DND-41 (cell line): ENCODE results near the gene CLTA.

ENCODE experiments used
- ATAC-seq: fragments of 200-7000 bp; cut with Tn5 transposase; 3 replicates; pipeline ENCODE4 v1.9.1; 2021; ENCODE audit warnings: low read depth; ENCODE audit not compliant: insufficient read depth
- DNase-seq: peaks from one replicate; pipeline ENCODE4 v3.0.0-alpha.2; 2020
- H2AFZ ChIP-seq: 2 replicates; pipeline ENCODE4 v1.6.0; 2012; ENCODE audit warnings: low read depth, low read length
- H3K27ac ChIP-seq: 2 replicates; pipeline ENCODE4 v1.5.1; 2012; ENCODE audit warnings: low read length, inconsistent platforms
- H3K27me3 ChIP-seq: fragments of 200-600 bp; sonication (generic); 2 replicates; pipeline ENCODE4 v1.6.0; 2012; ENCODE audit warnings: low read length, mild to moderate bottlenecking, inconsistent platforms; ENCODE audit not compliant: insufficient read depth, poor library complexity
- H3K36me3 ChIP-seq: 2 replicates; pipeline ENCODE4 v1.5.1; 2012; ENCODE audit warnings: low read length, inconsistent platforms; ENCODE audit not compliant: insufficient read depth
- H3K4me1 ChIP-seq: 2 replicates; pipeline ENCODE4 v1.5.1; 2012; ENCODE audit warnings: mild to moderate bottlenecking, low read length; ENCODE audit not compliant: insufficient read depth
- H3K4me2 ChIP-seq: 2 replicates; pipeline ENCODE4 v1.6.0; 2012; ENCODE audit warnings: mild to moderate bottlenecking, moderate library complexity, low read length, inconsistent platforms; ENCODE audit not compliant: insufficient read depth
- H3K4me3 ChIP-seq, 2 experiments: fragments of 200-600 bp in 1 of 2; shearing (Covaris generic) in 1 of 2; 2 replicates each; pipeline ENCODE4 v1.5.1; 2012 to 2016; ENCODE audit warnings: inconsistent platforms in 2 of 2, low read length in 2 of 2, mild to moderate bottlenecking in 2 of 2, low read depth in 1 of 2, moderate library complexity in 1 of 2
- H3K79me2 ChIP-seq: 2 replicates; pipeline ENCODE4 v1.6.0; 2012; ENCODE audit warnings: low read length, inconsistent platforms; ENCODE audit not compliant: insufficient read depth
- H3K9ac ChIP-seq: 2 replicates; pipeline ENCODE4 v1.6.0; 2012; ENCODE audit warnings: low read depth, mild to moderate bottlenecking, inconsistent platforms, low read length, moderate library complexity
- H3K9me3 ChIP-seq: 2 replicates; pipeline ENCODE4 v1.5.1; 2012; ENCODE audit warnings: low read length, moderate library complexity, mild to moderate bottlenecking, inconsistent platforms; ENCODE audit not compliant: insufficient read depth, severe bottlenecking
- H4K20me1 ChIP-seq: 2 replicates; pipeline ENCODE4 v1.6.0; 2012; ENCODE audit warnings: low read length; ENCODE audit not compliant: insufficient read depth
- EZH2 ChIP-seq: IDR thresholded peaks from 3 replicates; pipeline ENCODE4 v1.6.1; 2012; ENCODE audit warnings: borderline replicate concordance, low read depth, mild to moderate bottlenecking, moderate library complexity, low read length, inconsistent platforms; ENCODE audit not compliant: severe bottlenecking
- TF ChIP-seq, protein P1 (sequence below): IDR thresholded peaks from 2 replicates; pipeline ENCODE4 v1.5.1; 2012; ENCODE audit warnings: borderline replicate concordance, low read length, moderate library complexity, mild to moderate bottlenecking; ENCODE audit not compliant: poor library complexity, severe bottlenecking; ENCODE audit errors: extremely low read depth

The CLTA gene

DNA sequence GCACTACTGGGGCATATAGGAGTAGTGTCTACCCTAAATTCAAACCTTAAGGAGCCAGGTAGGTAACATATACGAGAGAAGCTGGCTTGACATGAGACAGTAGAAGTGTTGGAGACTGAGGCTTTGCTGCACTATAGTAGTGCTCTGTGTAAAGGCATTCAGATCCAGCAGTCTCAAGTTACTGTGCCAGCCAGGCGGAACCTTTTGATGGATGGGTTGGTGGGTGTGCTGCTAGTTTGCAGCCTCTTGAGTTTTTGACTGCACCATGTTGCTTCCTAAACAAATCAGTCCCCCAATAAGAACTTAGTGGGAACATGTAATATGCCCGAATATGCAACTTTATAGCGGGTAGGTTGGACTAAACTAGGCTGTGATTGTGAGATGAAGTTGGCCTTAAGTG, 1.5 kb downstream of the CLTA start:
- Histone ChIP-seq H3K4me2 (peak overlapping the region; percentile 81), H3K9ac (peak overlapping the region; percentile 92), H3K27me3 (no peaks in the 10 kb centered on the region), H3K9me3 (no peaks in the 10 kb centered on the region), H2AFZ (no peak overlapping the region), H3K4me3 (peak overlapping the region; percentile 54 to 96; a peak in 3 of 4 replicates), H3K27ac (peak overlapping the region; percentile 89), H3K36me3 (peaks cover 30% of the 10 kb centered on the region), H4K20me1 (peaks cover 41% of the 10 kb centered on the region), H3K79me2 (peaks cover 67% of the 10 kb centered on the region), H3K4me1 (peaks cover 38% of the 10 kb centered on the region)
- ATAC-seq: no peak
- TF ChIP-seq, protein P1, sequence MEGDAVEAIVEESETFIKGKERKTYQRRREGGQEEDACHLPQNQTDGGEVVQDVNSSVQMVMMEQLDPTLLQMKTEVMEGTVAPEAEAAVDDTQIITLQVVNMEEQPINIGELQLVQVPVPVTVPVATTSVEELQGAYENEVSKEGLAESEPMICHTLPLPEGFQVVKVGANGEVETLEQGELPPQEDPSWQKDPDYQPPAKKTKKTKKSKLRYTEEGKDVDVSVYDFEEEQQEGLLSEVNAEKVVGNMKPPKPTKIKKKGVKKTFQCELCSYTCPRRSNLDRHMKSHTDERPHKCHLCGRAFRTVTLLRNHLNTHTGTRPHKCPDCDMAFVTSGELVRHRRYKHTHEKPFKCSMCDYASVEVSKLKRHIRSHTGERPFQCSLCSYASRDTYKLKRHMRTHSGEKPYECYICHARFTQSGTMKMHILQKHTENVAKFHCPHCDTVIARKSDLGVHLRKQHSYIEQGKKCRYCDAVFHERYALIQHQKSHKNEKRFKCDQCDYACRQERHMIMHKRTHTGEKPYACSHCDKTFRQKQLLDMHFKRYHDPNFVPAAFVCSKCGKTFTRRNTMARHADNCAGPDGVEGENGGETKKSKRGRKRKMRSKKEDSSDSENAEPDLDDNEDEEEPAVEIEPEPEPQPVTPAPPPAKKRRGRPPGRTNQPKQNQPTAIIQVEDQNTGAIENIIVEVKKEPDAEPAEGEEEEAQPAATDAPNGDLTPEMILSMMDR: no peak
- TF ChIP-seq EZH2: no peak
- DNase-seq: no peak

DNA sequence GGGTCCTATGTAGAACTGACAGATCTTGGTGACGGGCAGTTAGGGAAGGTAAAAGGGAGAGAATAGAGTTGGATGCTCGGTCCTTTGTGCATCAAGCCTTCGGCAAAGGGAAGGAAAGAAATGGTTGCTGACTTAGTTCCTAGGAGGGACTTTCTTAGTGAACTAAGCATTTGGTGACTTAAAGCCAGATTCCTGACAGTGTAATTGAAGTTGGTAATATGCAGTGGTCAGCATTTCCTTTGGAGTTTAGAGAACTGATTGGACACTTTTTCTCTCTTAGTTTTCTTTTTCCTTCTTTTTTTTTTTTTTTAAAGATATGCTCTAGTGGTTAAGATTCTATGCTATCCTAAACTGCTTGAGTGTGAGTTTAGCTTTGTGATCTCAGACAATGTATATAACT, 2.3 kb downstream of the CLTA start:
- peaks cover 38% of the 10 kb centered on the region for H3K4me1 ChIP-seq
- no peaks in the 10 kb centered on the region for H3K9me3 ChIP-seq
- H3K27ac ChIP-seq: peak overlapping the region; percentile 89; the same call in 1 of the 2 replicates
- H3K4me2 ChIP-seq: peak overlapping the region; percentile 81
- peak overlapping the region; percentile 54 to 96; a peak in 1 of 4 replicates for H3K4me3 ChIP-seq
- no peak overlapping the region for H2AFZ ChIP-seq
- H3K9ac ChIP-seq: peak overlapping the region; percentile 92; the same call in 1 of the 2 replicates
- no peaks in the 10 kb centered on the region for H3K27me3 ChIP-seq
- peaks cover 35% of the 10 kb centered on the region for H3K36me3 ChIP-seq
- H4K20me1 ChIP-seq: peaks cover 44% of the 10 kb centered on the region
- DNase-seq (no peak), ATAC-seq (no peak)
- H3K79me2 ChIP-seq: peaks cover 71% of the 10 kb centered on the region
- TF ChIP-seq, protein P1: no peak
- TF ChIP-seq EZH2: no peak

DNA sequence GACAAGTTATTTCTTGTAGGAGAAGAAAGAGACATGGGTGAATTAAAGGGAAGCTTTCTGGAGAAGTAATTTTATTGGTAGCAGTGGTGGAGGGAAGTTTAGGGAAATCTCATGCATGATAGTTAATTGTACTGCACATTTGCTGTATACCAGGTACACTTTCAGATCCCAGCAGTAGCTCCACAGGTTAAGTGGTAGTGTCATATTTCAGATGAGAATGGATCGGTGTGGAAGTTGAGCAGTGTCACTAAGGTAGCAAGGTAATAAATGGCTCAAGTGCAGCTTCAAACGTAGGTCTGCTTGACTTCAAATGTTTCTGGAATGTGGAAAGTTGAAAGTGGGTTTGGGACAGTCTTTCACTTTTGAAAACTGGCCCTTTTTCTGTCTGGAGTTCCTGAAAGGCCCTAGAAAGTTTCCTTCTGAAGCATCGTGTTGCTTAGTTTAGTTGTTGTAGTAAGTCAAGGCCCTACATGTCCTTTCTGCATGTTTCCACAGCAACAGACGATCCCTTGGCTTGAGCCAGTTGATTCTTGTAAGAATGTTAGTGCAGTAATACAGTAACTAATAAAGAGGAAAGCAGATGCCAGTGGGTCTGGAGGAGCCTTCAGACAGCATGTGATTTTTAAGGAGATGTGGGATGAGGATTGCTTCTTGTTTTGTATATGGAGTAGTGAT, 3.7 kb downstream of the CLTA start:
- TF ChIP-seq, protein P1: no peak
- no peak for TF ChIP-seq EZH2
- H3K4me2 ChIP-seq: peak overlapping the region; percentile 23; the same call in 1 of the 2 replicates

More for the DNA sequence above, 3.7 kb downstream of the CLTA start:
- Histone ChIP-seq H3K9ac (no peak overlapping the region), H3K36me3 (peaks cover 48% of the 10 kb centered on the region), H4K20me1 (peaks cover 44% of the 10 kb centered on the region), H3K4me3 (no peak overlapping the region), H2AFZ (no peak overlapping the region), H3K79me2 (peaks cover 76% of the 10 kb centered on the region), H3K4me1 (peaks cover 38% of the 10 kb centered on the region), H3K27ac (no peak overlapping the region), H3K9me3 (no peaks in the 10 kb centered on the region), H3K27me3 (no peaks in the 10 kb centered on the region)
- DNase-seq (no peak), ATAC-seq (no peak)
